Measurements from ENCODE around the gene ATXN10. TPM values are rescaled to one million over a fixed set of nuclear protein-coding genes. Genes with fewer than 3 reads are reported as not detected.

The ATXN10 gene
- total and polyA plus RNA-seq, 2 experiments from 2014 or later = 99.0 to 163 TPM

DNA sequence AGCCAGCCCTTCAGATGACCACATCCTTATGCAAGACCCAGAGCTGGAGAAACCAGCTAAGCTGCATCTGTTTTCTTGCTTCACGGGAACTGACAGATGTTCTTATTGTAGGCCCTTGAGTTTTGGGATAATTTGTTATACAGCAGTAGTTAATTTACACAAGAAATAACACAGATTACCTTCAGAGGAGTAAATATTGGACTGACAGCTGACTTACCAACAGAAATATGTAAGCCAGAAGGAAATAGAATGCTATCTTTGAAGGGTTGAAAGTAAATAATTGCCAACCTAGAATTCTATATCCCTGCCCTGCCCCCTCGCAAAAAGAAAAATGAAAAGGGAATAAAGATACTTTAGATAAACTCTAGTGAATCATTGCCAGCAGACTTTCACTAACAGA lies 181.2 kb downstream of the ATXN10 start:
- no peaks in the 10 kb centered on the region for H3K4me1 Mint-ChIP-seq

More for the DNA sequence above, 181.2 kb downstream of the ATXN10 start:
- no peaks in the 10 kb centered on the region for H3K4me1 ChIP-seq (ENCODE audit: insufficient read depth)
- TF ChIP-seq STAT1 (IDR thresholded peaks at IDR 0.05; ENCODE audit: unreplicated experiment) = no peak
- TF ChIP-seq POLR2AphosphoS5 (IDR thresholded peaks at IDR 0.05; ENCODE audit: low read depth) = no peak
- no peak for TF ChIP-seq ZNF331 (CRISPR knock-in tag; IDR thresholded peaks at IDR 0.05; ENCODE audit: low read depth)
- no peak for TF ChIP-seq EZH2phosphoT487 (IDR thresholded peaks at IDR 0.05; ENCODE audit: unreplicated experiment)
- no peak for TF ChIP-seq CREB1 (CRISPR knock-in tag; IDR thresholded peaks at IDR 0.05; ENCODE audit: low read depth)
- TF ChIP-seq NANOG (IDR thresholded peaks at IDR 0.05; ENCODE audit: borderline replicate concordance) = no peak
- no peak for TF ChIP-seq EZH2 (IDR thresholded peaks at IDR 0.05; ENCODE audit: low read depth, unreplicated experiment)
- TF ChIP-seq, protein P1, sequence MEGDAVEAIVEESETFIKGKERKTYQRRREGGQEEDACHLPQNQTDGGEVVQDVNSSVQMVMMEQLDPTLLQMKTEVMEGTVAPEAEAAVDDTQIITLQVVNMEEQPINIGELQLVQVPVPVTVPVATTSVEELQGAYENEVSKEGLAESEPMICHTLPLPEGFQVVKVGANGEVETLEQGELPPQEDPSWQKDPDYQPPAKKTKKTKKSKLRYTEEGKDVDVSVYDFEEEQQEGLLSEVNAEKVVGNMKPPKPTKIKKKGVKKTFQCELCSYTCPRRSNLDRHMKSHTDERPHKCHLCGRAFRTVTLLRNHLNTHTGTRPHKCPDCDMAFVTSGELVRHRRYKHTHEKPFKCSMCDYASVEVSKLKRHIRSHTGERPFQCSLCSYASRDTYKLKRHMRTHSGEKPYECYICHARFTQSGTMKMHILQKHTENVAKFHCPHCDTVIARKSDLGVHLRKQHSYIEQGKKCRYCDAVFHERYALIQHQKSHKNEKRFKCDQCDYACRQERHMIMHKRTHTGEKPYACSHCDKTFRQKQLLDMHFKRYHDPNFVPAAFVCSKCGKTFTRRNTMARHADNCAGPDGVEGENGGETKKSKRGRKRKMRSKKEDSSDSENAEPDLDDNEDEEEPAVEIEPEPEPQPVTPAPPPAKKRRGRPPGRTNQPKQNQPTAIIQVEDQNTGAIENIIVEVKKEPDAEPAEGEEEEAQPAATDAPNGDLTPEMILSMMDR (conservative IDR thresholded peaks at IDR 0.05; ENCODE audit: low read depth in 2 of 2) = no peak
- TF ChIP-seq, protein P2, sequence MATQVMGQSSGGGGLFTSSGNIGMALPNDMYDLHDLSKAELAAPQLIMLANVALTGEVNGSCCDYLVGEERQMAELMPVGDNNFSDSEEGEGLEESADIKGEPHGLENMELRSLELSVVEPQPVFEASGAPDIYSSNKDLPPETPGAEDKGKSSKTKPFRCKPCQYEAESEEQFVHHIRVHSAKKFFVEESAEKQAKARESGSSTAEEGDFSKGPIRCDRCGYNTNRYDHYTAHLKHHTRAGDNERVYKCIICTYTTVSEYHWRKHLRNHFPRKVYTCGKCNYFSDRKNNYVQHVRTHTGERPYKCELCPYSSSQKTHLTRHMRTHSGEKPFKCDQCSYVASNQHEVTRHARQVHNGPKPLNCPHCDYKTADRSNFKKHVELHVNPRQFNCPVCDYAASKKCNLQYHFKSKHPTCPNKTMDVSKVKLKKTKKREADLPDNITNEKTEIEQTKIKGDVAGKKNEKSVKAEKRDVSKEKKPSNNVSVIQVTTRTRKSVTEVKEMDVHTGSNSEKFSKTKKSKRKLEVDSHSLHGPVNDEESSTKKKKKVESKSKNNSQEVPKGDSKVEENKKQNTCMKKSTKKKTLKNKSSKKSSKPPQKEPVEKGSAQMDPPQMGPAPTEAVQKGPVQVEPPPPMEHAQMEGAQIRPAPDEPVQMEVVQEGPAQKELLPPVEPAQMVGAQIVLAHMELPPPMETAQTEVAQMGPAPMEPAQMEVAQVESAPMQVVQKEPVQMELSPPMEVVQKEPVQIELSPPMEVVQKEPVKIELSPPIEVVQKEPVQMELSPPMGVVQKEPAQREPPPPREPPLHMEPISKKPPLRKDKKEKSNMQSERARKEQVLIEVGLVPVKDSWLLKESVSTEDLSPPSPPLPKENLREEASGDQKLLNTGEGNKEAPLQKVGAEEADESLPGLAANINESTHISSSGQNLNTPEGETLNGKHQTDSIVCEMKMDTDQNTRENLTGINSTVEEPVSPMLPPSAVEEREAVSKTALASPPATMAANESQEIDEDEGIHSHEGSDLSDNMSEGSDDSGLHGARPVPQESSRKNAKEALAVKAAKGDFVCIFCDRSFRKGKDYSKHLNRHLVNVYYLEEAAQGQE (IDR thresholded peaks at IDR 0.05; ENCODE audit: unreplicated experiment) = no peak
- TF ChIP-seq, protein P3, sequence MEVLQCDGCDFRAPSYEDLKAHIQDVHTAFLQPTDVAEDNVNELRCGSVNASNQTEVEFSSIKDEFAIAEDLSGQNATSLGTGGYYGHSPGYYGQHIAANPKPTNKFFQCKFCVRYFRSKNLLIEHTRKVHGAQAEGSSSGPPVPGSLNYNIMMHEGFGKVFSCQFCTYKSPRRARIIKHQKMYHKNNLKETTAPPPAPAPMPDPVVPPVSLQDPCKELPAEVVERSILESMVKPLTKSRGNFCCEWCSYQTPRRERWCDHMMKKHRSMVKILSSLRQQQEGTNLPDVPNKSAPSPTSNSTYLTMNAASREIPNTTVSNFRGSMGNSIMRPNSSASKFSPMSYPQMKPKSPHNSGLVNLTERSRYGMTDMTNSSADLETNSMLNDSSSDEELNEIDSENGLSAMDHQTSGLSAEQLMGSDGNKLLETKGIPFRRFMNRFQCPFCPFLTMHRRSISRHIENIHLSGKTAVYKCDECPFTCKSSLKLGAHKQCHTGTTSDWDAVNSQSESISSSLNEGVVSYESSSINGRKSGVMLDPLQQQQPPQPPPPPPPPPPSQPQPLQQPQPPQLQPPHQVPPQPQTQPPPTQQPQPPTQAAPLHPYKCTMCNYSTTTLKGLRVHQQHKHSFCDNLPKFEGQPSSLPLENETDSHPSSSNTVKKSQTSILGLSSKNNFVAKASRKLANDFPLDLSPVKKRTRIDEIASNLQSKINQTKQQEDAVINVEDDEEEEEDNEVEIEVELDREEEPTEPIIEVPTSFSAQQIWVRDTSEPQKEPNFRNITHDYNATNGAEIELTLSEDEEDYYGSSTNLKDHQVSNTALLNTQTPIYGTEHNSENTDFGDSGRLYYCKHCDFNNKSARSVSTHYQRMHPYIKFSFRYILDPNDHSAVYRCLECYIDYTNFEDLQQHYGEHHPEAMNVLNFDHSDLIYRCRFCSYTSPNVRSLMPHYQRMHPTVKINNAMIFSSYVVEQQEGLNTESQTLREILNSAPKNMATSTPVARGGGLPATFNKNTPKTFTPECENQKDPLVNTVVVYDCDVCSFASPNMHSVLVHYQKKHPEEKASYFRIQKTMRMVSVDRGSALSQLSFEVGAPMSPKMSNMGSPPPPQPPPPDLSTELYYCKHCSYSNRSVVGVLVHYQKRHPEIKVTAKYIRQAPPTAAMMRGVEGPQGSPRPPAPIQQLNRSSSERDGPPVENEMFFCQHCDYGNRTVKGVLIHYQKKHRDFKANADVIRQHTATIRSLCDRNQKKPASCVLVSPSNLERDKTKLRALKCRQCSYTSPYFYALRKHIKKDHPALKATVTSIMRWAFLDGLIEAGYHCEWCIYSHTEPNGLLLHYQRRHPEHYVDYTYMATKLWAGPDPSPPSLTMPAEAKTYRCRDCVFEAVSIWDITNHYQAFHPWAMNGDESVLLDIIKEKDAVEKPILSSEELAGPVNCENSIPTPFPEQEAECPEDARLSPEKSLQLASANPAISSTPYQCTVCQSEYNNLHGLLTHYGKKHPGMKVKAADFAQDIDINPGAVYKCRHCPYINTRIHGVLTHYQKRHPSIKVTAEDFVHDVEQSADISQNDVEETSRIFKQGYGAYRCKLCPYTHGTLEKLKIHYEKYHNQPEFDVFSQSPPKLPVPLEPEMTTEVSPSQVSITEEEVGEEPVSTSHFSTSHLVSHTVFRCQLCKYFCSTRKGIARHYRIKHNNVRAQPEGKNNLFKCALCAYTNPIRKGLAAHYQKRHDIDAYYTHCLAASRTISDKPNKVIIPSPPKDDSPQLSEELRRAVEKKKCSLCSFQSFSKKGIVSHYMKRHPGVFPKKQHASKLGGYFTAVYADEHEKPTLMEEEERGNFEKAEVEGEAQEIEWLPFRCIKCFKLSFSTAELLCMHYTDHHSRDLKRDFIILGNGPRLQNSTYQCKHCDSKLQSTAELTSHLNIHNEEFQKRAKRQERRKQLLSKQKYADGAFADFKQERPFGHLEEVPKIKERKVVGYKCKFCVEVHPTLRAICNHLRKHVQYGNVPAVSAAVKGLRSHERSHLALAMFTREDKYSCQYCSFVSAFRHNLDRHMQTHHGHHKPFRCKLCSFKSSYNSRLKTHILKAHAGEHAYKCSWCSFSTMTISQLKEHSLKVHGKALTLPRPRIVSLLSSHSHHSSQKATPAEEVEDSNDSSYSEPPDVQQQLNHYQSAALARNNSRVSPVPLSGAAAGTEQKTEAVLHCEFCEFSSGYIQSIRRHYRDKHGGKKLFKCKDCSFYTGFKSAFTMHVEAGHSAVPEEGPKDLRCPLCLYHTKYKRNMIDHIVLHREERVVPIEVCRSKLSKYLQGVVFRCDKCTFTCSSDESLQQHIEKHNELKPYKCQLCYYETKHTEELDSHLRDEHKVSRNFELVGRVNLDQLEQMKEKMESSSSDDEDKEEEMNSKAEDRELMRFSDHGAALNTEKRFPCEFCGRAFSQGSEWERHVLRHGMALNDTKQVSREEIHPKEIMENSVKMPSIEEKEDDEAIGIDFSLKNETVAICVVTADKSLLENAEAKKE (CRISPR knock-in tag; IDR thresholded peaks at IDR 0.05) = no peak
- TF ChIP-seq, protein P4, sequence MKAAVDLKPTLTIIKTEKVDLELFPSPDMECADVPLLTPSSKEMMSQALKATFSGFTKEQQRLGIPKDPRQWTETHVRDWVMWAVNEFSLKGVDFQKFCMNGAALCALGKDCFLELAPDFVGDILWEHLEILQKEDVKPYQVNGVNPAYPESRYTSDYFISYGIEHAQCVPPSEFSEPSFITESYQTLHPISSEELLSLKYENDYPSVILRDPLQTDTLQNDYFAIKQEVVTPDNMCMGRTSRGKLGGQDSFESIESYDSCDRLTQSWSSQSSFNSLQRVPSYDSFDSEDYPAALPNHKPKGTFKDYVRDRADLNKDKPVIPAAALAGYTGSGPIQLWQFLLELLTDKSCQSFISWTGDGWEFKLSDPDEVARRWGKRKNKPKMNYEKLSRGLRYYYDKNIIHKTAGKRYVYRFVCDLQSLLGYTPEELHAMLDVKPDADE (IDR thresholded peaks at IDR 0.05) = no peak
- no peak overlapping the region for H3K4me2 ChIP-seq
- H3K4me3 ChIP-seq = no peak overlapping the region
- no peak overlapping the region for H3K27ac ChIP-seq (ENCODE audit: low read depth)
- peaks cover 10% of the 10 kb centered on the region; the same call in 1 of the 2 replicates for H3K36me3 ChIP-seq (ENCODE audit: insufficient read depth)
- H3K27me3 ChIP-seq (ENCODE audit: insufficient read depth) = no peaks in the 10 kb centered on the region
- H3K27me3 Mint-ChIP-seq (ENCODE audit: insufficient read depth, low read depth, poor library complexity) = peaks cover 13% of the 10 kb centered on the region
- H3K9me2 ChIP-seq (ENCODE audit: insufficient read depth) = no peaks in the 10 kb centered on the region
- no peaks in the 10 kb centered on the region for H3K79me2 ChIP-seq (replicated peaks; ENCODE audit: insufficient read depth)
- H3K9me3 Mint-ChIP-seq = peaks cover 5% of the 10 kb centered on the region; the same call in 2 of the 3 replicates
- 0 out of 2 replicates have a peak, but pooled peaks cover under 1% of the 10 kb centered on the region for H4K20me1 ChIP-seq (replicated peaks; ENCODE audit: insufficient read depth)
- no peak for ATAC-seq
- H2AFZ ChIP-seq = no peak overlapping the region
- no peak overlapping the region for H3K4me3 Mint-ChIP-seq
- H3K27ac Mint-ChIP-seq = no peak overlapping the region
- H3K36me3 Mint-ChIP-seq (ENCODE audit: low read depth) = peaks cover 42% of the 10 kb centered on the region
- H3F3A ChIP-seq (replicated peaks; ENCODE audit: low read depth) = no peaks in the 10 kb centered on the region
- DNase-seq (ENCODE audit: low spot score) = no peak

Data from GM23338 (cell line).